ENCODE results near the gene NOS1AP. TPM values are rescaled to one million over a fixed set of nuclear protein-coding genes. Genes with fewer than 3 reads are reported as not detected.

Gene NOS1AP
- polyA plus RNA-seq, 3 donors: 0.12 TPM; not detected in 2

GRCh38 chr1:162391790-162392563 lies 322.5 kb downstream of the NOS1AP start:
- no peak overlapping the region for H3K4me3 Mint-ChIP-seq
- Histone ChIP-seq H3K36me3 (replicated peaks in 1 of 2; ENCODE audit: control insufficient read depth in 1 of 2, insufficient read depth in 2 of 2, low read length in 2 of 2) (no peaks in the 10 kb centered on the region), H3K9me3 (replicated peaks in 1 of 2; ENCODE audit: control insufficient read depth in 1 of 2, insufficient read depth in 1 of 2, low read length in 2 of 2) (no peaks in the 10 kb centered on the region), H2AFZ (ENCODE audit: insufficient read depth, low read depth, low read length, poor library complexity, severe bottlenecking) (no peak overlapping the region), H3K79me2 (ENCODE audit: insufficient read depth, low read length) (no peaks in the 10 kb centered on the region), H3K9ac (ENCODE audit: insufficient read depth, low read length, poor library complexity, severe bottlenecking) (no peak overlapping the region), H3K27me3 (ENCODE audit: control insufficient read depth in 2 of 2, insufficient read depth in 2 of 2, low read length in 2 of 2) (peaks cover 0 to 3% of the 10 kb centered on the region in 2 donors), H3K4me1 (ENCODE audit: control insufficient read depth in 1 of 2, insufficient read depth in 2 of 2, low read length in 2 of 2) (peaks cover 7 to 24% of the 10 kb centered on the region in 2 donors), H3K4me3 (replicated peaks in 1 of 3; ENCODE audit: low read depth in 2 of 3, low read length in 3 of 3) (peak overlapping the region in 1 of 3 experiments; percentile 19), H3K4me2 (replicated peaks; ENCODE audit: extremely low read depth, low read length, poor library complexity, severe bottlenecking) (peak overlapping the region; percentile 17), H3K27ac (ENCODE audit: low read depth in 1 of 2, low read length in 2 of 2) (no peak overlapping the region), H4K20me1 (ENCODE audit: insufficient read depth, low read length) (no peaks in the 10 kb centered on the region)
- TF ChIP-seq, protein P1, sequence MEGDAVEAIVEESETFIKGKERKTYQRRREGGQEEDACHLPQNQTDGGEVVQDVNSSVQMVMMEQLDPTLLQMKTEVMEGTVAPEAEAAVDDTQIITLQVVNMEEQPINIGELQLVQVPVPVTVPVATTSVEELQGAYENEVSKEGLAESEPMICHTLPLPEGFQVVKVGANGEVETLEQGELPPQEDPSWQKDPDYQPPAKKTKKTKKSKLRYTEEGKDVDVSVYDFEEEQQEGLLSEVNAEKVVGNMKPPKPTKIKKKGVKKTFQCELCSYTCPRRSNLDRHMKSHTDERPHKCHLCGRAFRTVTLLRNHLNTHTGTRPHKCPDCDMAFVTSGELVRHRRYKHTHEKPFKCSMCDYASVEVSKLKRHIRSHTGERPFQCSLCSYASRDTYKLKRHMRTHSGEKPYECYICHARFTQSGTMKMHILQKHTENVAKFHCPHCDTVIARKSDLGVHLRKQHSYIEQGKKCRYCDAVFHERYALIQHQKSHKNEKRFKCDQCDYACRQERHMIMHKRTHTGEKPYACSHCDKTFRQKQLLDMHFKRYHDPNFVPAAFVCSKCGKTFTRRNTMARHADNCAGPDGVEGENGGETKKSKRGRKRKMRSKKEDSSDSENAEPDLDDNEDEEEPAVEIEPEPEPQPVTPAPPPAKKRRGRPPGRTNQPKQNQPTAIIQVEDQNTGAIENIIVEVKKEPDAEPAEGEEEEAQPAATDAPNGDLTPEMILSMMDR (IDR thresholded peaks at IDR 0.05): peak; percentile 77
- intact Hi-C loops (cut with micrococcal nuclease): loop anchor here (5.0 kb wide), 1 partner anchor 335 kb away; no protein-coding TSS in a partner anchor
- peak; percentile 16 to 43 (median 30) for DNase-seq
- no peaks in the 10 kb centered on the region for H3K36me3 Mint-ChIP-seq
- H3K27ac Mint-ChIP-seq: no peak overlapping the region
- H3K9me3 Mint-ChIP-seq: no peaks in the 10 kb centered on the region
- peaks cover 30% of the 10 kb centered on the region for H3K4me1 Mint-ChIP-seq
- peaks cover 5 to 13% (median 5%) of the 10 kb centered on the region in 3 donors for H3K27me3 Mint-ChIP-seq (ENCODE audit: low read depth in 3 of 3)
- WGBS (ENCODE audit: insufficient coverage): 94% methylated on average over 2 of the region's 4 CpGs

DNA sequence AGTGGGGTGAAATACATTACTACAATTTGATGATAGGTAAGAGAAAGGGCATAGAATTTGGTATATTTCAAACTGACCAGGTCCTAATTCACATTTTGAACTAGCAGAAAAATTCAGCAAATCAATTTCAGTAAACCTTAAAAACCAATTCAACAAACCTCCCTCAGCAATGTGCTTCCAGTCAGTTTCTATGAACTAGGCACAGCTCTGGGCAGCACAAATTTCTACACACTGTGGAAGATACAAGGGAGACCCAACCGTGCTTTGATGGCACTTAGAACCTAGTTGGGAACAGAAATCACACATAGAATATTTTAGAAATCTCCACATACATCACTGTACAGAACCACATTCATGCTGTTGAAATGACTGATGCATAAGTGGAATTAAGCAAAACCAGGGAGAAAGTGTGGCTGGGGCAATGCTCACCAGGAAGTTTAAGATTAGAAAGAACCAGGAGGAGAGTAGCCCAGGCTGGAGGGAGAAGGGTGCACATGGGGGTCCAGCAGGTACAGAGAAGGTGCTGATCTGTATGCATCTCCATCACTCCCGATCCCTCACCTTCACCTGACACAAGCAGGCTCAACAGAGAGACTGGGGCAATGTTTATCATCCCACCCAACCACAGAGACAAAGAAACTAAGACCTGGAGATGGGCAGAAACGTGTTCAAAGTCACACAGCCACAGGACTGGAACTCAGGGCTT lies 326.9 kb downstream of the NOS1AP start:
- Mint-ChIP-seq H3K4me1 (peaks cover 11% of the 10 kb centered on the region), H3K9me3 (no peaks in the 10 kb centered on the region), H3K27me3 (ENCODE audit: low read depth in 3 of 3) (peaks cover 7 to 33% (median 18%) of the 10 kb centered on the region in 3 donors), H3K4me3 (no peak overlapping the region), H3K27ac (no peak overlapping the region), H3K36me3 (no peaks in the 10 kb centered on the region)
- H3K4me3 ChIP-seq (replicated peaks in 1 of 3; ENCODE audit: low read depth in 2 of 3, low read length in 3 of 3): no peak overlapping the region
- no peak overlapping the region for H3K9ac ChIP-seq (ENCODE audit: insufficient read depth, low read length, poor library complexity, severe bottlenecking)
- TF ChIP-seq, protein P1 (IDR thresholded peaks at IDR 0.05): no peak
- no peak for DNase-seq
- intact Hi-C loops (cut with micrococcal nuclease): no loop called here
- H3K4me2 ChIP-seq (replicated peaks; ENCODE audit: extremely low read depth, low read length, poor library complexity, severe bottlenecking): no peak overlapping the region
- peaks cover 0 to 5% of the 10 kb centered on the region in 2 donors for H3K4me1 ChIP-seq (ENCODE audit: control insufficient read depth in 1 of 2, insufficient read depth in 2 of 2, low read length in 2 of 2)
- 90% methylated on average over 2 of the region's 3 CpGs for WGBS (ENCODE audit: insufficient coverage)
- no peaks in the 10 kb centered on the region for H4K20me1 ChIP-seq (ENCODE audit: insufficient read depth, low read length)
- H3K27ac ChIP-seq (ENCODE audit: low read depth in 1 of 2, low read length in 2 of 2): no peak overlapping the region
- H3K9me3 ChIP-seq (replicated peaks in 1 of 2; ENCODE audit: control insufficient read depth in 1 of 2, insufficient read depth in 1 of 2, low read length in 2 of 2): no peaks in the 10 kb centered on the region
- H3K79me2 ChIP-seq (ENCODE audit: insufficient read depth, low read length): no peaks in the 10 kb centered on the region
- no peak overlapping the region for H2AFZ ChIP-seq (ENCODE audit: insufficient read depth, low read depth, low read length, poor library complexity, severe bottlenecking)
- H3K36me3 ChIP-seq (replicated peaks in 1 of 2; ENCODE audit: control insufficient read depth in 1 of 2, insufficient read depth in 2 of 2, low read length in 2 of 2): no peaks in the 10 kb centered on the region
- peaks cover 4 to 6% of the 10 kb centered on the region in 2 donors for H3K27me3 ChIP-seq (ENCODE audit: control insufficient read depth in 2 of 2, insufficient read depth in 2 of 2, low read length in 2 of 2)
